Ishikawa (cell line): Measurements from ENCODE around the gene VDR.
A peak's percentile ranks its signal among the peaks of the same experiment; 100 is the strongest.

Source experiments
- CEBPB ChIP-seq: IDR thresholded peaks from 2 replicates; pipeline ENCODE4 v1.6.1; 2012
- CREB1 ChIP-seq: IDR thresholded peaks from 2 replicates; pipeline ENCODE4 v1.6.1; 2012; ENCODE audit warnings: low read depth
- EGR1 ChIP-seq: IDR thresholded peaks from 2 replicates; pipeline ENCODE4 v1.6.1; 2012
- EP300 ChIP-seq: IDR thresholded peaks from 2 replicates; pipeline ENCODE4 v1.6.1; 2012; ENCODE audit warnings: borderline replicate concordance
- FOXM1 ChIP-seq: IDR thresholded peaks from 2 replicates; pipeline ENCODE4 v1.6.1; 2012; ENCODE audit warnings: low read depth, borderline replicate concordance
- MAX ChIP-seq: IDR thresholded peaks from 2 replicates; pipeline ENCODE4 v1.6.1; 2012
- NFIC ChIP-seq: IDR thresholded peaks from 2 replicates; pipeline ENCODE4 v1.6.1; 2012
- RAD21 ChIP-seq: IDR thresholded peaks from 2 replicates; pipeline ENCODE4 v1.6.1; 2012; ENCODE audit warnings: low read depth
- REST ChIP-seq: IDR thresholded peaks from 2 replicates; pipeline ENCODE4 v1.6.1; 2012; ENCODE audit warnings: low read depth, mild to moderate bottlenecking
- TAF1 ChIP-seq: IDR thresholded peaks from 2 replicates; pipeline ENCODE4 v1.6.1; 2012; ENCODE audit warnings: low read depth, mild to moderate bottlenecking
- TCF12 ChIP-seq: IDR thresholded peaks from 2 replicates; pipeline ENCODE4 v1.6.1; 2012; ENCODE audit warnings: low read depth
- TEAD4 ChIP-seq: IDR thresholded peaks from 2 replicates; pipeline ENCODE4 v1.6.1; 2012
- USF1 ChIP-seq: IDR thresholded peaks from 2 replicates; pipeline ENCODE4 v1.6.1; 2012
- YY1 ChIP-seq: IDR thresholded peaks from 2 replicates; pipeline ENCODE4 v1.6.1; 2012; ENCODE audit warnings: low read depth
- ZBTB7A ChIP-seq: IDR thresholded peaks from 2 replicates; pipeline ENCODE4 v1.6.1; 2012; ENCODE audit warnings: low read depth

Gene VDR

GRCh38 chr12:47845081-47845480, 59.7 kb downstream of the VDR start:
- TF ChIP-seq USF1 = no peak

- TF ChIP-seq ZBTB7A (no peak), USF1 (no peak), EP300 (no peak), FOXM1 (no peak), CREB1 (no peak), RAD21 (no peak), TEAD4 (no peak), YY1 (no peak), TAF1 (no peak), MAX (no peak), EGR1 (no peak), NFIC (no peak), CEBPB (no peak), REST (no peak), TCF12 (no peak)
Measured at GRCh38 chr12:47844264-47845019, 60.4 kb downstream of the VDR start.

GRCh38 chr12:47843226-47843980, 61.4 kb downstream of the VDR start:
- TF ChIP-seq TEAD4 = peak; percentile 44; the same call in 1 of the 2 replicates
- TF ChIP-seq FOXM1 = no peak

GRCh38 chr12:47841910-47842309, 62.9 kb downstream of the VDR start:
- TF ChIP-seq EP300 (no peak), NFIC (no peak), FOXM1 (no peak), USF1 (no peak), TAF1 (no peak), ZBTB7A (no peak), RAD21 (no peak), CEBPB (no peak), REST (no peak), TCF12 (no peak), YY1 (no peak), EGR1 (no peak), TEAD4 (no peak), CREB1 (no peak), MAX (no peak)

GRCh38 chr12:47841501-47841900, 63.3 kb downstream of the VDR start:
- TF ChIP-seq MAX (no peak), YY1 (no peak), FOXM1 (no peak), CREB1 (no peak), TEAD4 (no peak), TCF12 (no peak), CEBPB (no peak), USF1 (no peak), NFIC (no peak), EP300 (no peak), REST (no peak), EGR1 (no peak), RAD21 (no peak), TAF1 (no peak), ZBTB7A (no peak)
